Heart right ventricle (tissue), 16 donors: ENCODE results near the gene BTBD19. TPM values are rescaled to one million over a fixed set of nuclear protein-coding genes. Genes with fewer than 3 reads are reported as not detected.

Experiments used
- ATAC-seq, 8 donors: fragments of 200-7000 bp; cut with Tn5 transposase; one replicate each; pipeline ENCODE4 v1.9.1; 2020; ENCODE audit warnings: mild to moderate bottlenecking in 8 of 8, moderate library complexity in 8 of 8, moderate number of reproducible peaks in 1 of 8
- DNase-seq, 2 donors: peaks; one replicate each; pipeline ENCODE4 v3.0.0-alpha.2; 2020
- H3K27ac ChIP-seq, 10 donors: fragments of 200-600 bp; sonication (generic) in 2 of 10; one replicate each; pipeline versions ENCODE4 v1.5.0 to v1.8.0; 2020 to 2022; ENCODE audit warnings: mild to moderate bottlenecking in 3 of 10
- H3K27me3 ChIP-seq, 7 donors: fragments of 200-600 bp; one replicate each; pipeline ENCODE4 v1.8.0; 2021 to 2022; ENCODE audit warnings: mild to moderate bottlenecking in 2 of 7
- H3K36me3 ChIP-seq, 9 donors: fragments of 200-600 bp; sonication (generic) in 1 of 9; one replicate each; pipeline versions ENCODE4 v1.5.0 to v1.8.0; 2020 to 2022; ENCODE audit warnings: mild to moderate bottlenecking in 2 of 9
- H3K4me1 ChIP-seq, 9 donors: fragments of 200-600 bp; sonication (generic) in 1 of 9; one replicate each; pipeline versions ENCODE4 v1.5.0 to v1.8.0; 2020 to 2022; ENCODE audit warnings: mild to moderate bottlenecking in 4 of 9
- H3K4me3 ChIP-seq, 10 donors: fragments of 200-600 bp; sonication (generic) in 2 of 10; one replicate each; pipeline versions ENCODE4 v1.5.0 to v1.8.0; 2020 to 2022; ENCODE audit warnings: mild to moderate bottlenecking in 7 of 10, moderate library complexity in 2 of 10
- H3K9me3 ChIP-seq, 11 donors: fragments of 200-600 bp in 10 of 11; sonication (generic) in 2 of 11; one replicate each; pipeline versions ENCODE4 v1.5.0 to v1.8.0; 2013 to 2022; ENCODE audit warnings: mild to moderate bottlenecking in 2 of 11, control low read depth in 1 of 11, moderate library complexity in 1 of 11
- CTCF ChIP-seq, 9 donors: fragments of 200-600 bp; sonication (generic) in 2 of 9; IDR thresholded peaks; one replicate each; pipeline versions ENCODE4 v1.5.0 to v1.8.0; 2021 to 2022; ENCODE audit warnings: antibody characterized with exemption in 9 of 9, mild to moderate bottlenecking in 5 of 9, moderate library complexity in 1 of 9
- whole genome bisulfite sequencing, 2 donors: extraction: QIAGEN DNeasy Blood & Tissue Kit; methylation state at CpG; one replicate each; pipeline ENCODE4 v1.1.7; 2013; ENCODE audit warnings: inconsistent platforms in 1 of 2; 5-methylcytosine and 5-hydroxymethylcytosine counted together
- intact Hi-C, 10 donors: fragments of 100-400 bp; cut with DNase I; formaldehyde crosslinking; loops; one replicate each; pipeline versions ENCODE4 v1.11.1 to v1.14.2; 2022
- polyA plus RNA-seq, 2 donors: library from polyadenylated mRNA; stranded (reverse); fragments of 200-250 nt; gene quantifications; one replicate each; pipeline ENCODE4 v1.2.3, GENCODE V29; 2013
- total RNA-seq, 10 donors: library from RNA; stranded (reverse); fragmentation: NEBNext Ultra II Directional in 3 of 10; extraction: Animal tissue kit (Norgen Biotek cat#: 25700) in 3 of 10; gene quantifications; one replicate each; pipeline versions ENCODE4 v1.2.1 to v1.2.4, GENCODE V29; 2021 to 2023
- donor health status: Arrhythmogenic right ventricular cardiomyopathy.
- donor health status: ischemic (EF 13 %, LVEDD 7.1; RV severe dilation, severe dysfunction).
- donor health status: healthy with polysubstance abuse.
- donor health status: DM: no; HTN: yes; CAD: no.
- donor health status: DM: no; HTN: no; CAD: no.
- donor health status: ischemic (EF 25% LVEDD 6.9; RV normal size, moderate dysfunction).
- donor health status: ischemic (EF 25% LVEDD 5.7; RV mildly dilated, moderate dysfunction).
- donor health status: healthy.
- donor health status: DM: yes; HTN: yes; CAD: no.
- donor health status: Ischemic cardiomyopathy.
- donor health status: ischemic (EF 35%, LVEDD 5.7; RV mildly dilated, moderate dysfunction).
- donor health status: nonischemic (EF 11% LVEDD 7.7; RV severe dilation, severe dysfunction).
- donor health status: DM: yes; HTN: yes; CAD: no.
- donor health status: PGD.
- donor health status: ischemic (EF 29% LVEDD 5.4; RV normal size, mild dysfunction).
- donor health status: nonischemic (EF 23%, LVEDD 6.1; RV moderate dilation, normal function).

BTBD19 gene
- total and polyA plus RNA-seq, 12 donors: 1.8 to 12.5 (median 3.2) TPM

GRCh38 chr1:44839576-44839975 is 31.3 kb downstream of the BTBD19 start:
- Histone ChIP-seq H3K27me3 (peaks cover 0 to 19% (median 0%) of the 10 kb centered on the region in 7 donors), H3K4me3 (no peak overlapping the region), H3K9me3 (no peaks in the 10 kb centered on the region), H3K4me1 (peaks cover 0 to 26% (median 8%) of the 10 kb centered on the region in 9 donors), H3K27ac (peak overlapping the region in 1 of 10 donors; percentile 7), H3K36me3 (no peaks in the 10 kb centered on the region)
- intact Hi-C loops: loop anchor here in 6 of 10 donors (5.0 to 10.0 kb wide), 8 partner anchors 37 to 465 kb away; partner anchors contain the start of genes HECTD3 (in 3 of the 6), UROD (in 3 of the 6), BEST4 (in 2 of the 6) and EIF2B3 (in 2 of the 6)
- WGBS, 2 donors: 70 to 75% methylated on average over 4 of the region's 4 CpGs
- DNase-seq (no peak), ATAC-seq (peak in 1 of 8 donors; percentile 16)
- TF ChIP-seq CTCF (IDR thresholded peaks at IDR 0.05): no peak

- peak overlapping the region; percentile 5 to 74 (median 62) for H3K4me3 ChIP-seq
- 64 to 66% methylated on average over 16 of the region's 16 CpGs for WGBS, 2 donors
- DNase-seq (no peak), ATAC-seq (peak in 7 of 8 donors; percentile 4 to 39 (median 18))
- H3K36me3 ChIP-seq: no peaks in the 10 kb centered on the region
- intact Hi-C loops: loop anchor here in 1 of 10 donors (5.0 kb wide), 1 partner anchor 145 kb away; the partner anchor contains the start of gene EIF2B3
- peaks cover 0 to 17% (median 8%) of the 10 kb centered on the region in 9 donors for H3K4me1 ChIP-seq
- no peaks in the 10 kb centered on the region for H3K9me3 ChIP-seq
- peaks cover 0 to 19% (median 0%) of the 10 kb centered on the region in 7 donors for H3K27me3 ChIP-seq
- peak overlapping the region in 6 of 10 donors; percentile 24 to 78 (median 69) for H3K27ac ChIP-seq
- no peak for TF ChIP-seq CTCF (IDR thresholded peaks at IDR 0.05)
Observed at GRCh38 chr1:44842486-44842861, 34.2 kb downstream of the BTBD19 start.

GRCh38 chr1:44842862-44843655 is 34.7 kb downstream of the BTBD19 start, which contains the start of gene PTCH2:
PTCH2 (minus strand) TSS chr1:44843253; CDS start chr1:44842932, 321 bp downstream.
- peaks cover 0 to 19% (median 0%) of the 10 kb centered on the region in 7 donors for H3K27me3 ChIP-seq
- no peak for TF ChIP-seq CTCF (IDR thresholded peaks at IDR 0.05)
- 2% methylated on average over 69 to 72 of the region's 72 CpGs for WGBS, 2 donors
- H3K9me3 ChIP-seq: no peaks in the 10 kb centered on the region
- peak within 1 kb of the TSS; percentile 5 to 74 (median 62) for H3K4me3 ChIP-seq
- peak; percentile 71 to 72 for DNase-seq
- peak within 1 kb of the TSS in 8 of 10 donors; percentile 24 to 78 (median 60) for H3K27ac ChIP-seq
- ATAC-seq: peak; percentile 85 to 93 (median 87)
- peaks cover 0 to 20% (median 8%) of the 10 kb centered on the region in 9 donors for H3K4me1 ChIP-seq
- intact Hi-C loops: loop anchor here in 1 of 10 donors (5.0 kb wide), 1 partner anchor 144 kb away; the partner anchor contains the start of gene EIF2B3
- no peaks in the 10 kb centered on the region for H3K36me3 ChIP-seq

GRCh38 chr1:44846985-44847384 is 38.7 kb downstream of the BTBD19 start:
- no peak for TF ChIP-seq CTCF (IDR thresholded peaks at IDR 0.05)
- WGBS, 2 donors: 96 to 97% methylated on average over 1 of the region's 1 CpG
- Histone ChIP-seq H3K27me3 (peaks cover 0 to 19% (median 0%) of the 10 kb centered on the region in 7 donors), H3K4me3 (no peak overlapping the region), H3K9me3 (no peaks in the 10 kb centered on the region), H3K4me1 (peaks cover 0 to 38% (median 16%) of the 10 kb centered on the region in 9 donors), H3K36me3 (peaks cover 0 to 13% (median 0%) of the 10 kb centered on the region in 9 donors), H3K27ac (no peak overlapping the region)
- DNase-seq: no peak
- intact Hi-C loops: loop anchor here in 1 of 10 donors (5.0 kb wide), 1 partner anchor 155 kb away; no protein-coding TSS in a partner anchor
- ATAC-seq: no peak
